Loucy (cell line): ENCODE measurements around the gene MAFB.

Experiments used
- H2AFZ ChIP-seq: fragments of 200-600 bp; sonication (generic); 2 replicates; pipeline ENCODE4 v1.6.0; 2016; ENCODE audit warnings: antibody characterized with exemption, mild to moderate bottlenecking, low read length, moderate library complexity
- H3F3A ChIP-seq: fragments of 200-600 bp; 2 replicates; pipeline ENCODE4 v1.6.0; 2016; ENCODE audit warnings: antibody characterized with exemption, low read depth, mild to moderate bottlenecking
- H3K27me3 ChIP-seq: fragments of 200-600 bp; sonication (generic); 2 replicates; pipeline ENCODE4 v1.6.1; 2014; ENCODE audit warnings: low read length, mild to moderate bottlenecking; ENCODE audit not compliant: insufficient read depth, poor library complexity, severe bottlenecking
- H3K36me3 ChIP-seq: fragments of 200-600 bp; sonication (generic); 2 replicates; pipeline ENCODE4 v1.6.1; 2016; ENCODE audit warnings: low read length; ENCODE audit not compliant: insufficient read depth
- H3K4me1 ChIP-seq: fragments of 200-600 bp; sonication (generic); 2 replicates; pipeline ENCODE4 v1.5.1; 2014; ENCODE audit warnings: low read length, mild to moderate bottlenecking; ENCODE audit not compliant: insufficient read depth, poor library complexity, severe bottlenecking
- H3K4me2 ChIP-seq: fragments of 200-600 bp; sonication (generic); 2 replicates; pipeline ENCODE4 v1.6.0; 2014; ENCODE audit warnings: antibody characterized with exemption, low read length, low read depth, mild to moderate bottlenecking; ENCODE audit not compliant: poor library complexity, severe bottlenecking
- H3K4me3 ChIP-seq: fragments of 200-600 bp; sonication (generic); 2 replicates; pipeline ENCODE4 v1.5.1; 2014; ENCODE audit warnings: low read length, mild to moderate bottlenecking, mixed read lengths; ENCODE audit not compliant: poor library complexity, severe bottlenecking
- H3K79me2 ChIP-seq: fragments of 200-600 bp; sonication (generic); 2 replicates; pipeline ENCODE4 v1.6.1; 2014; ENCODE audit warnings: low read length; ENCODE audit not compliant: insufficient read depth
- H3K9ac ChIP-seq: fragments of 200-600 bp; sonication (generic); 2 replicates; pipeline ENCODE4 v1.6.0; 2014; ENCODE audit warnings: mild to moderate bottlenecking, low read depth, low read length, moderate library complexity; ENCODE audit not compliant: poor library complexity, severe bottlenecking
- H3K9me2 ChIP-seq: fragments of 200-600 bp; sonication (generic); replicated peaks from 2 replicates; pipeline ENCODE4 v1.6.1; 2016; ENCODE audit warnings: low read depth, low read length, mixed read lengths
- H3K9me3 ChIP-seq: fragments of 200-600 bp; sonication (generic); 2 replicates; pipeline ENCODE4 v1.6.1; 2014; ENCODE audit warnings: mild to moderate bottlenecking, antibody characterized with exemption, low read length, low read depth; ENCODE audit not compliant: insufficient read depth
- H4K20me1 ChIP-seq: fragments of 200-600 bp; sonication (generic); 2 replicates; pipeline ENCODE4 v1.6.0; 2014; ENCODE audit warnings: antibody characterized with exemption, low read length, mild to moderate bottlenecking; ENCODE audit not compliant: insufficient read depth, poor library complexity, severe bottlenecking
- EZH2phosphoT487 ChIP-seq: fragments of 200-600 bp; IDR thresholded peaks from 2 replicates; pipeline ENCODE4 v1.6.1; 2018; ENCODE audit warnings: antibody characterized with exemption, mild to moderate bottlenecking, moderate library complexity, borderline replicate concordance
- TF ChIP-seq, protein P1 (sequence below): fragments of 200-600 bp; sonication (generic); conservative IDR thresholded peaks from 2 replicates; pipeline ENCODE4 v1.5.1; 2014; ENCODE audit warnings: mild to moderate bottlenecking, antibody characterized with exemption, low read length

Gene MAFB

DNA sequence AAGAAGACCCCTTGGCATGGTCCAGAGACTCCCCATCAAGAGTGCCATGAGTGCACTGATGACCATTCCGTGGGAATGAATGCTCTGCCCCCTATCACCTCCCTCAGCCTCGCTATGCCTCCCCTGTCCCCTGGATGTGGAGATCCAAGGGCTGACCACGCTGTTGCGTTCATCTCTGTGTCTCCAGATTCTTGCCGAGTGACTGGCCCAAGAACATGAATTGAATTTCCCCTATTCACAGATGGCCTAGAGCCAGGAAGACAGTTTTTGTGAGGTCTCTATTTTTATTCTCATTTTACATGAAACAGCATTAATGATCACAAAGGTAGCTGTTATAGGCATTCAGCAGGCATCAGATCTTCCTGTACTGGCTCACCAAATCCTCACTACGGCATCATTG is 33.6 kb downstream of the MAFB start:
- Histone ChIP-seq H3K9ac (no peak overlapping the region), H3K4me1 (no peaks in the 10 kb centered on the region), H3K4me2 (no peak overlapping the region), H3K4me3 (no peak overlapping the region), H3K9me3 (no peaks in the 10 kb centered on the region), H3K9me2 (no peaks in the 10 kb centered on the region), H3K79me2 (no peaks in the 10 kb centered on the region), H2AFZ (no peak overlapping the region), H3K27me3 (no peaks in the 10 kb centered on the region), H3K36me3 (no peaks in the 10 kb centered on the region), H3F3A (no peaks in the 10 kb centered on the region), H4K20me1 (no peaks in the 10 kb centered on the region)
- TF ChIP-seq EZH2phosphoT487, result no peak
- TF ChIP-seq, protein P1, sequence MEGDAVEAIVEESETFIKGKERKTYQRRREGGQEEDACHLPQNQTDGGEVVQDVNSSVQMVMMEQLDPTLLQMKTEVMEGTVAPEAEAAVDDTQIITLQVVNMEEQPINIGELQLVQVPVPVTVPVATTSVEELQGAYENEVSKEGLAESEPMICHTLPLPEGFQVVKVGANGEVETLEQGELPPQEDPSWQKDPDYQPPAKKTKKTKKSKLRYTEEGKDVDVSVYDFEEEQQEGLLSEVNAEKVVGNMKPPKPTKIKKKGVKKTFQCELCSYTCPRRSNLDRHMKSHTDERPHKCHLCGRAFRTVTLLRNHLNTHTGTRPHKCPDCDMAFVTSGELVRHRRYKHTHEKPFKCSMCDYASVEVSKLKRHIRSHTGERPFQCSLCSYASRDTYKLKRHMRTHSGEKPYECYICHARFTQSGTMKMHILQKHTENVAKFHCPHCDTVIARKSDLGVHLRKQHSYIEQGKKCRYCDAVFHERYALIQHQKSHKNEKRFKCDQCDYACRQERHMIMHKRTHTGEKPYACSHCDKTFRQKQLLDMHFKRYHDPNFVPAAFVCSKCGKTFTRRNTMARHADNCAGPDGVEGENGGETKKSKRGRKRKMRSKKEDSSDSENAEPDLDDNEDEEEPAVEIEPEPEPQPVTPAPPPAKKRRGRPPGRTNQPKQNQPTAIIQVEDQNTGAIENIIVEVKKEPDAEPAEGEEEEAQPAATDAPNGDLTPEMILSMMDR, result no peak

DNA sequence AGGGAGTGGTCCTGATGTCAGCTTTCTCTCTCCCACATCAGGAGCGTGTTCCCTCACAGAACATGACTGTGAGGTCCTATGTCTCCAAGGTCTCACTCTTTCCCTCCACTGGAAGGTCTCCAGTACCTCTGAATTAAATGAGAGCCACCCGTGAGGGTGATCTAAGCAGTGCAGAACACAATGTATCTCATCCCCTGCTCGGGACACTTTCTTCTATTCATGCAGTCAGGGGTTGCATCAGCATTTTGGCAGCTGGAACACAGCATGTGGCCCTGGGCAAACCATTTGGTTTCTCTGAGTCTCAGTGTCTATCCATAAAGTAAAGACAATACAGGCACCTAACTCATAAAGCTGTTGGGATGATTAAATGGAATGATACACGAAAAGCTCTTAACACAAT is 34.2 kb downstream of the MAFB start:
- H3K27me3 ChIP-seq, result no peaks in the 10 kb centered on the region

DNA sequence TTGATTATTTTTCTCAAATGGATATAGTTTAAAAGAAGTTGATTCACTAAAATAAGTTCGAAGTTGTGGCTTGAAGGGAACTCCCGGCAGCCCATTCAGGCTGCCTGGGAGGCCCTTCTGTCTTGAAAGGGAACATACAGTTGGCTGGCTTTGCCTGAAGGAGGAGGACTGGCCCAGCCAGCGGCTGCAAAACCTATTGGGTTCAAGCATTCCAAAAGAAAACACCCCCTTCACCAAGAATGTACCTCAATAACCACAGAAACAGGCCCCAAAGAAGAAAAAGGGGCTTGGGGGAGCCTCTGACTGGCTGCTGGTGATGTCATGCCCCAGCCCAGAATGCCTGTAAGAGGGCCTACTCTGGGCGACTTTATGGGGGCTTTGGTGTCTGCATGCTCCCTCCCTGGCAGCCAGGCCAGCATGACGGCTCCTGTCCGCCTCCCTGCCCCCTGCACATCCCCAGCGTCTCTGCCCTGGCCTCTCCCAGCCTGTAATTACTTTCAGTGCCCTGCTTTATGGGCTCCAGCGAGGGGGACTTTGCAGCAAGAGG is 36.5 kb downstream of the MAFB start:
- no peak overlapping the region for H3K4me2 ChIP-seq
- no peaks in the 10 kb centered on the region for H4K20me1 ChIP-seq
- H3K4me3 ChIP-seq, result no peak overlapping the region
- H3K9me3 ChIP-seq, result no peaks in the 10 kb centered on the region
- H3K9me2 ChIP-seq, result no peaks in the 10 kb centered on the region
- no peaks in the 10 kb centered on the region for H3F3A ChIP-seq
- H3K36me3 ChIP-seq, result no peaks in the 10 kb centered on the region
- H2AFZ ChIP-seq, result no peak overlapping the region
- no peaks in the 10 kb centered on the region for H3K4me1 ChIP-seq
- H3K27me3 ChIP-seq, result no peaks in the 10 kb centered on the region
- no peak for TF ChIP-seq EZH2phosphoT487
- TF ChIP-seq, protein P1, result no peak
- no peak overlapping the region for H3K9ac ChIP-seq
- H3K79me2 ChIP-seq, result no peaks in the 10 kb centered on the region

More for the DNA sequence above, 34.2 kb downstream of the MAFB start:
- TF ChIP-seq, protein P1, result no peak
- TF ChIP-seq EZH2phosphoT487, result no peak
- H3K4me1 ChIP-seq, result no peaks in the 10 kb centered on the region
- no peak overlapping the region for H2AFZ ChIP-seq
- no peaks in the 10 kb centered on the region for H3K9me3 ChIP-seq
- no peak overlapping the region for H3K4me3 ChIP-seq
- H3K79me2 ChIP-seq, result no peaks in the 10 kb centered on the region
- no peaks in the 10 kb centered on the region for H3F3A ChIP-seq
- no peaks in the 10 kb centered on the region for H3K9me2 ChIP-seq
- H3K36me3 ChIP-seq, result no peaks in the 10 kb centered on the region
- H3K9ac ChIP-seq, result no peak overlapping the region
- no peaks in the 10 kb centered on the region for H4K20me1 ChIP-seq
- H3K4me2 ChIP-seq, result no peak overlapping the region
